RWPE2 (cell line): ENCODE data around the gene CEP112.

Source experiments
- ATAC-seq: fragments of 200-7000 bp; cut with Tn5 transposase; 3 replicates; pipeline ENCODE4 v1.9.1; 2021; ENCODE audit warnings: low read depth
- DNase-seq: peaks from one replicate; pipeline ENCODE4 v3.0.0-alpha.2; 2020; ENCODE audit warnings: low spot score
- H3K27ac ChIP-seq: fragments of 450-650 bp; 2 replicates; pipeline ENCODE4 v1.5.1; 2017; ENCODE audit warnings: mild to moderate bottlenecking; ENCODE audit not compliant: poor library complexity, severe bottlenecking
- H3K27me3 ChIP-seq: fragments of 250-450 bp; sonication (Bioruptor Pico); 2 replicates; pipeline ENCODE4 v1.5.1; 2021; ENCODE audit warnings: mild to moderate bottlenecking, moderate library complexity; ENCODE audit not compliant: insufficient read depth, poor library complexity, severe bottlenecking
- H3K36me3 ChIP-seq: fragments of 250-450 bp; sonication (Bioruptor Pico); 2 replicates; pipeline ENCODE4 v1.5.1; 2020; ENCODE audit warnings: low read depth, mild to moderate bottlenecking, moderate library complexity
- H3K4me1 ChIP-seq: fragments of 250-450 bp; sonication (Bioruptor Pico); 2 replicates; pipeline ENCODE4 v1.5.1; 2021; ENCODE audit warnings: mild to moderate bottlenecking, moderate library complexity; ENCODE audit not compliant: insufficient read depth, poor library complexity, severe bottlenecking
- H3K4me3 ChIP-seq: fragments of 250-450 bp; sonication (Bioruptor Pico); 2 replicates; pipeline ENCODE4 v1.5.1; 2021; ENCODE audit warnings: mild to moderate bottlenecking, moderate library complexity; ENCODE audit not compliant: severe bottlenecking
- H3K9me3 ChIP-seq: fragments of 250-450 bp; sonication (Bioruptor Pico); 2 replicates; pipeline ENCODE4 v1.5.1; 2021; ENCODE audit warnings: mild to moderate bottlenecking, moderate library complexity; ENCODE audit not compliant: severe bottlenecking
- TF ChIP-seq, protein P1 (sequence below): fragments of 450-650 bp; IDR thresholded peaks from one replicate; pipeline ENCODE4 v1.5.1; 2017; ENCODE audit warnings: mild to moderate bottlenecking, moderate library complexity; ENCODE audit not compliant: poor library complexity, severe bottlenecking

Gene CEP112

DNA sequence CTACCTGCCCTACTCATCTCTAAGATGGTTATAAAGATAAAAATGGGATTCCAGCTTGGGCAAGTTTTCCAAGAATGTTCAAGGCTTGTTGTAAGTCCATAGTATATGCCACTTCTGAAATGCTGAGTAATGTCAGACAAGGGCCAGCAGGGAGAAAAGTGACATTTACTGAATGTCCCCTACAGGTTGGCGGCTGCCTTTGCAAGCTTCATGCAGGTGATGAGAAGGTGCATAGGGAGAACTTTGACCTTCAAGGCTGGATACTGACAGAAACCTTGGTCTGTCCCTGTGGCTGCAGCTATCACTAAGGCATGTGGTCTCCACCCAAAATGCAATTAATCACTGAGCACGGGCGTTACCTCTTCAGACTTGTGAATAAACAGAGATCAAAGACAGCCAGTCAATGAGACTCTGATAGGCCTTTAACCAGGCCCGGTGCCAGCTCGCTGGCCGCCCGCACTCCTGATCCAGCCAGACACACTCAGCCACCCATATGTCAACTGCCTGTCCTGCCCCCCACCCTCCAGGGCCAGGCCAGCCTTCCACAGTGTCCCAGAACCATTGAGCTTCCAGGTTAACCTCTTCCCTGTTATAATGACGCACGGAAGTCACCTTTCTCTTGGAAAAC, 603.6 kb downstream of the CEP112 start:
- DNase-seq, result no peak
- Histone ChIP-seq H3K4me1 (no peaks in the 10 kb centered on the region), H3K4me3 (no peak overlapping the region), H3K36me3 (no peaks in the 10 kb centered on the region), H3K27me3 (no peaks in the 10 kb centered on the region), H3K9me3 (no peaks in the 10 kb centered on the region), H3K27ac (no peak overlapping the region)
- ATAC-seq, result no peak
- TF ChIP-seq, protein P1, sequence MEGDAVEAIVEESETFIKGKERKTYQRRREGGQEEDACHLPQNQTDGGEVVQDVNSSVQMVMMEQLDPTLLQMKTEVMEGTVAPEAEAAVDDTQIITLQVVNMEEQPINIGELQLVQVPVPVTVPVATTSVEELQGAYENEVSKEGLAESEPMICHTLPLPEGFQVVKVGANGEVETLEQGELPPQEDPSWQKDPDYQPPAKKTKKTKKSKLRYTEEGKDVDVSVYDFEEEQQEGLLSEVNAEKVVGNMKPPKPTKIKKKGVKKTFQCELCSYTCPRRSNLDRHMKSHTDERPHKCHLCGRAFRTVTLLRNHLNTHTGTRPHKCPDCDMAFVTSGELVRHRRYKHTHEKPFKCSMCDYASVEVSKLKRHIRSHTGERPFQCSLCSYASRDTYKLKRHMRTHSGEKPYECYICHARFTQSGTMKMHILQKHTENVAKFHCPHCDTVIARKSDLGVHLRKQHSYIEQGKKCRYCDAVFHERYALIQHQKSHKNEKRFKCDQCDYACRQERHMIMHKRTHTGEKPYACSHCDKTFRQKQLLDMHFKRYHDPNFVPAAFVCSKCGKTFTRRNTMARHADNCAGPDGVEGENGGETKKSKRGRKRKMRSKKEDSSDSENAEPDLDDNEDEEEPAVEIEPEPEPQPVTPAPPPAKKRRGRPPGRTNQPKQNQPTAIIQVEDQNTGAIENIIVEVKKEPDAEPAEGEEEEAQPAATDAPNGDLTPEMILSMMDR, result no peak

DNA sequence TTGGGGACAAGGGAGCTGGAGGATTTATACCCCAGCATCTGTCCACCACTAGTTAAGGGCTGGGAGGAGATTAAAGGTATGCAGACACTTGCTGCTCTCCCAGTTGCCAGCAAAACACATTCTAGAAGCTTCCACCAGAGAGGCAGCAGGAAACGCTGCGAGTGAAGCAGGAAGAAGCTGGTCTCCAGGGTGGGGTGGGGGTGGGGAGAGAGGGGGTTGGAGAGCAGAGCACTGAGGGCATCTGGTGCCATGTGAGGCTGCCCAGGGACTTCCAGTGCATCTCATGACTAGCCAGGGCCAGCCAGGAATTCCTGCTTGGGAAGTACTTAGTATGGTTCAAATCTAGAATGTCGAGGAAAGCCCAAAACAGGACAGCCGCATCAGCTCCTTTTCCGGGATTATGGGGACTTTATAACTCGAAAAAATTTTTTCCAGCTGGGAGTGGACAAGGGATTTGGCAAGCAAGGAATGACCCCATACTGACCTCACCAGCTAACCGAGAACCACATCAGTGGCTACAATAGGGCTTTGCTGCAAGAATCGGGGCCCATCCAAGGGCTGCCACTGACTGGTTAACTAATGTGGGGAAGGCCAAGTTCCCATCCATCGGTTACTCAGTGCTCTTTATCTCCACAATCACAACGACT, 604.3 kb downstream of the CEP112 start:
- H3K4me1 ChIP-seq, result no peaks in the 10 kb centered on the region
- H3K9me3 ChIP-seq, result no peaks in the 10 kb centered on the region
- no peak for DNase-seq
- TF ChIP-seq, protein P1, result no peak
- no peak overlapping the region for H3K4me3 ChIP-seq
- no peak for ATAC-seq
- no peak overlapping the region for H3K27ac ChIP-seq
- no peaks in the 10 kb centered on the region for H3K36me3 ChIP-seq
- H3K27me3 ChIP-seq, result no peaks in the 10 kb centered on the region

DNA sequence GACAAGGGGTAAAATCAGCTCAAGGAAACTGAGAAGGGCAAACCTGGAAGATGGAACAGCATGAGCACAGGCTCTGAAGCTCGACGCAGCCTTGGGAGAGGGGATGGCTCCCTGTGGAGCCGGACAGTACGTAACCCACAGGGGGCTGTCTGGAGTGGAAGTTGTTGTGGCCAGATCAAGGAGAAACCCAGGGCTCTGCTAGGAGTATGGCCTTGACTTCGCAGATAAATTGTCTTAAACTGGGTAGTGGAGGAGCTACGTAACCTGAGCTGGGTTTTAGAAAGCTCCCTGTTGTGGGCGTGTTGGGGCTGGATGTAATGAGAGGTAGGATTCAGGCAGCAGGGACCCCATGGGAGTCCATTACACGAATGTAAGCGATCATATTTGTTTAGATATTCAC, 605.0 kb downstream of the CEP112 start:
- ATAC-seq (no peak), DNase-seq (no peak)
- H3K36me3 ChIP-seq, result no peaks in the 10 kb centered on the region
- no peaks in the 10 kb centered on the region for H3K4me1 ChIP-seq
- no peaks in the 10 kb centered on the region for H3K27me3 ChIP-seq
- H3K9me3 ChIP-seq, result no peaks in the 10 kb centered on the region
- no peak overlapping the region for H3K4me3 ChIP-seq
- no peak overlapping the region for H3K27ac ChIP-seq
- TF ChIP-seq, protein P1, result no peak
